GM12872 (cell line): ENCODE data around the gene PLD5.

Source experiments
- TF ChIP-seq, protein P1 (sequence below): IDR thresholded peaks from 3 replicates; pipeline ENCODE4 v1.5.1; 2011; ENCODE audit warnings: low read depth, mild to moderate bottlenecking, low read length, moderate library complexity; ENCODE audit not compliant: insufficient read depth

Gene PLD5

DNA sequence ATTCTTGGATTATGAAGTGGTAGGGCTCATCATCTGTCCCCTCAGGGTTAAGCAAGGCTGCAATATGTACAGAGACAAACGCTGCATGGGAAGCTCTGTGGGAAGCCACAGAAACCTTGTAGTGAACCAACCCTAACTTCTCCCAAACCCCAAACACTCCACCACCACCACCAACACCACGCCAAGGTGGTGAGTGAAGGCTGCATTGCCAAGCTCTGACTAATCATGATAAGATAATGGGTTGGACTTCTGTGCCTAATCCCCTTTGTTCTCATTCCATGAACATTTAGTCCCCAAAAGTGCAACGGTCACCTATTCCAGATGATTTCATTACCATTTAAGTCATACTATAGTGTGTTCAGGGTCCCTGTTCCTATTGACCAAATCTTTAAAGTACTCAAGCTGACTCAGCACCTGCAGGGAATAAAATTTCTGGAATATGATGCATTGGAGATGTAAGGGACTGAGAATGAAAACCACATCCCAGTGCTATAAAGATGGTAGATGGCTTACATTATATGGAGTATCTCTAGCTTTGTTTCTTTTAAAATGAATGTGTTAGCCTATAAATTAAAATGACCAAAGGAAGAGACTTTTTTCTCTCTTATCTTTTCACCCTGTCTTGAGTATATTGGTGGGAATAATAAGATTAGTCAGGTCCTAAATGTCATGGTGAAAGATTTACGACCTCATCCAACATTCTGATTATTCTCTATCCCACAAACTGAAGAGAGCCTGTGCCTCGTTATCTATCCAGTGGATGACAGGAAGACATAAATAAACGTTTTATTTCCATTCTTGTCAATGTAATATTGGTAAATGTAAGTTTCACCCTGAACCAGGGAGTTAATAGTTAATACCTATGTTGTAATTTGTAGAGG lies 22.6 kb upstream of the PLD5 start:
- TF ChIP-seq, protein P1, sequence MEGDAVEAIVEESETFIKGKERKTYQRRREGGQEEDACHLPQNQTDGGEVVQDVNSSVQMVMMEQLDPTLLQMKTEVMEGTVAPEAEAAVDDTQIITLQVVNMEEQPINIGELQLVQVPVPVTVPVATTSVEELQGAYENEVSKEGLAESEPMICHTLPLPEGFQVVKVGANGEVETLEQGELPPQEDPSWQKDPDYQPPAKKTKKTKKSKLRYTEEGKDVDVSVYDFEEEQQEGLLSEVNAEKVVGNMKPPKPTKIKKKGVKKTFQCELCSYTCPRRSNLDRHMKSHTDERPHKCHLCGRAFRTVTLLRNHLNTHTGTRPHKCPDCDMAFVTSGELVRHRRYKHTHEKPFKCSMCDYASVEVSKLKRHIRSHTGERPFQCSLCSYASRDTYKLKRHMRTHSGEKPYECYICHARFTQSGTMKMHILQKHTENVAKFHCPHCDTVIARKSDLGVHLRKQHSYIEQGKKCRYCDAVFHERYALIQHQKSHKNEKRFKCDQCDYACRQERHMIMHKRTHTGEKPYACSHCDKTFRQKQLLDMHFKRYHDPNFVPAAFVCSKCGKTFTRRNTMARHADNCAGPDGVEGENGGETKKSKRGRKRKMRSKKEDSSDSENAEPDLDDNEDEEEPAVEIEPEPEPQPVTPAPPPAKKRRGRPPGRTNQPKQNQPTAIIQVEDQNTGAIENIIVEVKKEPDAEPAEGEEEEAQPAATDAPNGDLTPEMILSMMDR = no peak

DNA sequence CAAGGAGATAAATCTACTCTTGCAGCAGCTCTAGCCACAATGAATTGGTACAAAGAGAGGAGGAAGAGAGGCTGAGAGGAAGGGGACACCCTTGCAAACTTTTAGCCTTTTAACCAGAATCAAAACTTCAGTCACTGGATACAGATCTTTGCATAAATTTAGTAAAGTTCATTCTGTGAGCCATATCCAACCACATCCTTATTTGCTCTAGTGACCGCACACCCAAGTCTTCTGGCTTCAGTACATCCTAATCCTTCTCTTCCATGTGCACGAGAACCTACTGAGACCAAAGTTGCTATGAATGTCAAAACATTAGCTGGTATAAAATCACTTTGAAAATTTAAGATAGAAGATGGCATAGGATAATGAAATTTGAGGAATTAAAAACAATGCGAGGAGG lies 21.9 kb upstream of the PLD5 start:
- TF ChIP-seq, protein P1 = no peak

DNA sequence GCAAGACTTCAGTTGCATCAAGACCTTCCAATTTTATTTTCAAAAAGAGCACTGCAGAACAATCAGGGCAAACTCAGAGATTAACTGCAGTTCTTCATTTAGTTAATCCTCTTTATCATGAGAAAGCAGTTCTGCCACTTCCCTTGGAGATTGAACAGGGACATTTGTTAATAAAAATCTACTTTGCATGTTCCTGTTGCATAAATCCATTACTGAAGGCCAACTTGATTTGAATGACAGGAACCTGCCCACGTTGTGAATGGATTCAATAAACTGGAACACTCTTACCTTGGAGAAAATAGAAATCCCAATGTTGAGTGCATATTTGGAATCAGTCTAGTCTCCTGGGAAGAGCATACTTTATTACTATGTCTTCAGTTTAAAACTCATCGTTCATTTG lies 19.6 kb upstream of the PLD5 start:
- TF ChIP-seq, protein P1 = no peak

DNA sequence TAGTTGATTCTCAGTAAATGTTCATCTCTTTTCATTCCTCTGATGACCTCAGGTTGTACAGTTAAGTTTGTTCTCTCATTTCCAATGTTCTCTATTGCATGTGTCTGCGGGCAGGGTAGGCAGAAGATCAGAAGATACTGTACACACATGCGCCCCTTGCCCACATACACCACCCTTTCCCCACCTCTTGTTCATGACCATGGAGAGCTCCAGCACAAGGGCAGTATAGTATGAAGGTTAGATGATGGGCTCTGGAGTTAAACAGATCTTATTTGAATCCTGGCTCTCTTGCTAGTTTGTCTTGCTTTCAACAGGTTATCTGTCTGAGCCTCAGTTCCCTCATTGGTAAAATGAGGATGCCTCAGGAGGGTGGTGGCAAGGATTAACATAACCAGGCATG lies 17.8 kb upstream of the PLD5 start:
- TF ChIP-seq, protein P1 = no peak

DNA sequence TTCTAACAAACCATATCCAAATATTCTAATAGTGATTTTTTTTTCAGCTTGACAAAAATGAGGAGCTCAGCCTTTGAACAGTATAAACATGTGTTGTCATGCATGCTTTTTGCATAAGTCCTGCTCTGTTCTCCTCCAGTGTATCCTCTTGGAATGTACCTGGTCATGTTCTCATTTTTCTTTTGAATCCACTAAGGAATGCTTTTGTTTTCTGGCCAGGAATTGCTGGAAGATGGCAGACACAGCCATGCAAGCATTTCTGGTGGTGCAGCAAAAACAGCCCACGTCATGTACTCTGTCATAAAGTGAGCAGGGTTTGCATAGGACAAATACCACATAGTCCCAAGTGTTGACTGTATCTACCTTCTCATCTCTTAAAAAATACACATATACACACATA lies 11.5 kb upstream of the PLD5 start:
- TF ChIP-seq, protein P1 = no peak

DNA sequence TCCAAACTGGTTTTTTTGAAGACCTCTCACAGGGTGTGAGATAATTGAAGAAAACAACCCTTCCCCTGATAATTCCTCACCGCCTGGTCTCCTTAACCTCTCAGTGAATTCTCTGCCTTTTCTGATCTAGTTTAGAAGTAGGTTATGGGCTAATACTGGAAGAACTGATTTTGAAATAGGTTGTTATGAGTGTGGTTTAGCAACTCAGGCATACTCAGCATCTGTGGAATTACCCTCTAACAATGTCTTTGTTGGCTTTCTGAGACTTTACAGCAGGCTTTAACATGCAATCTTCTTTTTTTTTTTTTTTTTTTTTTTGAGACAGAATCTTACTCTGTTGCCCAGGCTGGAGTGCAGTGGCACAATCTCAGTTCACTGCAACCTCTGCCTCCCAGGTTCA lies 10.3 kb upstream of the PLD5 start:
- TF ChIP-seq, protein P1 = no peak

DNA sequence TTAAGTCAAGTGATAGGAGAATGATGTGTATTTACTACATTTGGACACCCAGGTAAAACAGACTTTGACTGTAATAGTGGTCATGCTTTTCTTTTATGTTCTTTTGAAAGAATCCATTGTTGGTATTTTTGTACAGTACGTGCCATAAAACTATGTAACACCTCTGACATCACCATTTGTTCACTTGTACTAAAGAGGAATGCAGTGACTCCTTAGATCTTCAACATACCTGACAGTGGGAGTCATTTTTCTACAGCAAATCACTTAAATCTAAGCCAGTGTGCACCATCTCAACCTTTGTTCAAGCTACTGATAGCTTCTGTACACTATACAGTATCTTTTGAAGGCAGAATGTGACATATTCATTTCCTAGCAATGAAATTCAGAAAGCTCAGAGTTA lies 6.3 kb upstream of the PLD5 start:
- TF ChIP-seq, protein P1 = no peak
